Measurements from ENCODE around the gene GSN. TPM values are rescaled to one million over a fixed set of nuclear protein-coding genes. Genes with fewer than 3 reads are reported as not detected.

Gene GSN
- total and polyA plus RNA-seq, 2 of the 13 experiments (the other 11 are each of a cell fraction or from before 2014, with no cell fraction given) = 294 to 307 TPM

DNA sequence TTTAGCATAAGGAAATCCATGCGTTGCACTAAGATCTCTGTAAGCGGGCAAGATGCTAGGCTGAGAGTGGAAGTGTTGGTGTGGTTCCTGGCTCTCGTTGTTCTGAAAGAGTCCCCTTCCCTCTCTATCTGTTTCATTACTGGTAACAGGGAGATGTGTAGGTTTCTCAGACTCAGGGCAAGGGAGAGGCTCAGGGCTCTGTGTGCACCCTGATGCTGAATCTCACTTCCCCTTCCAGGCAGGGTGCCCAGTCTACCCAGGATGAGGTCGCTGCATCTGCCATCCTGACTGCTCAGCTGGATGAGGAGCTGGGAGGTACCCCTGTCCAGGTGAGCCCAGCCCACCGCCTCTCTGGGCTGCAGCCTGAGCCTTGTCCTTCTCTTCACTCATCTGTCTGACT lies 56.4 kb downstream of the GSN start:
- FAIRE-seq = no peak
- Histone ChIP-seq H3K4me3 (replicated peaks in 1 of 3; ENCODE audit: insufficient read depth in 1 of 3, low read depth in 2 of 3, low read length in 3 of 3) (no peak overlapping the region), H2AFZ (ENCODE audit: low read length) (no peak overlapping the region), H3K27me3 (ENCODE audit: control insufficient read depth in 1 of 2, insufficient read depth in 2 of 2, low read length in 2 of 2) (no peaks in the 10 kb centered on the region), H3K9me3 (ENCODE audit: low read length) (no peaks in the 10 kb centered on the region), H3K79me2 (ENCODE audit: insufficient read depth, low read length) (no peaks in the 10 kb centered on the region), H3K36me3 (replicated peaks in 1 of 2; ENCODE audit: control insufficient read depth in 1 of 2, insufficient read depth in 2 of 2, low read length in 2 of 2) (peaks cover 45 to 66% of the 10 kb centered on the region in 2 experiments), H3K27ac (ENCODE audit: extremely low read length, insufficient read depth, low read length) (peak overlapping the region; percentile 86), H3K4me1 (ENCODE audit: insufficient read depth, low read length) (peaks cover 66% of the 10 kb centered on the region), H4K20me1 (ENCODE audit: insufficient read depth, low read length) (no peaks in the 10 kb centered on the region; the same call in 1 of the 2 replicates), H3K9ac (ENCODE audit: insufficient read depth, low read depth, low read length) (no peak overlapping the region), H3K4me2 (ENCODE audit: low read depth, low read length) (no peak overlapping the region)
- no peak for ATAC-seq
- no peak for DNase-seq (ENCODE audit: low spot score)
- ChIA-PET POLR2A (no interaction called here), CTCF (ENCODE audit: low intra/inter-chr PET ratio, low total read pairs) (no interaction called here)
- TF ChIP-seq ZNF704 (CRISPR knock-in tag; IDR thresholded peaks at IDR 0.05; ENCODE audit: borderline replicate concordance) = no peak
- TF ChIP-seq, protein P1, sequence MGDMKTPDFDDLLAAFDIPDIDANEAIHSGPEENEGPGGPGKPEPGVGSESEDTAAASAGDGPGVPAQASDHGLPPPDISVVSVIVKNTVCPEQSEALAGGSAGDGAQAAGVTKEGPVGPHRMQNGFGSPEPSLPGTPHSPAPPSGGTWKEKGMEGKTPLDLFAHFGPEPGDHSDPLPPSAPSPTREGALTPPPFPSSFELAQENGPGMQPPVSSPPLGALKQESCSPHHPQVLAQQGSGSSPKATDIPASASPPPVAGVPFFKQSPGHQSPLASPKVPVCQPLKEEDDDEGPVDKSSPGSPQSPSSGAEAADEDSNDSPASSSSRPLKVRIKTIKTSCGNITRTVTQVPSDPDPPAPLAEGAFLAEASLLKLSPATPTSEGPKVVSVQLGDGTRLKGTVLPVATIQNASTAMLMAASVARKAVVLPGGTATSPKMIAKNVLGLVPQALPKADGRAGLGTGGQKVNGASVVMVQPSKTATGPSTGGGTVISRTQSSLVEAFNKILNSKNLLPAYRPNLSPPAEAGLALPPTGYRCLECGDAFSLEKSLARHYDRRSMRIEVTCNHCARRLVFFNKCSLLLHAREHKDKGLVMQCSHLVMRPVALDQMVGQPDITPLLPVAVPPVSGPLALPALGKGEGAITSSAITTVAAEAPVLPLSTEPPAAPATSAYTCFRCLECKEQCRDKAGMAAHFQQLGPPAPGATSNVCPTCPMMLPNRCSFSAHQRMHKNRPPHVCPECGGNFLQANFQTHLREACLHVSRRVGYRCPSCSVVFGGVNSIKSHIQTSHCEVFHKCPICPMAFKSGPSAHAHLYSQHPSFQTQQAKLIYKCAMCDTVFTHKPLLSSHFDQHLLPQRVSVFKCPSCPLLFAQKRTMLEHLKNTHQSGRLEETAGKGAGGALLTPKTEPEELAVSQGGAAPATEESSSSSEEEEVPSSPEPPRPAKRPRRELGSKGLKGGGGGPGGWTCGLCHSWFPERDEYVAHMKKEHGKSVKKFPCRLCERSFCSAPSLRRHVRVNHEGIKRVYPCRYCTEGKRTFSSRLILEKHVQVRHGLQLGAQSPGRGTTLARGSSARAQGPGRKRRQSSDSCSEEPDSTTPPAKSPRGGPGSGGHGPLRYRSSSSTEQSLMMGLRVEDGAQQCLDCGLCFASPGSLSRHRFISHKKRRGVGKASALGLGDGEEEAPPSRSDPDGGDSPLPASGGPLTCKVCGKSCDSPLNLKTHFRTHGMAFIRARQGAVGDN (CRISPR knock-in tag; IDR thresholded peaks at IDR 0.05) = peak; percentile 19; the same call in 1 of the 2 replicates
- BruUV-seq (replicated peaks) = no TSS peak
- intact Hi-C loops (cut with micrococcal nuclease; ENCODE audit: unreplicated experiment) = loop anchor here (5.0 kb wide), 1 partner anchor 37 kb away; no protein-coding TSS in a partner anchor
- 98% methylated on average over 5 of the region's 5 CpGs for WGBS (ENCODE audit: low lambda C conversion rate)
- in situ Hi-C loops (cut with HindIII; ENCODE audit: extremely low pct_ligation_motif_present, low pct_unique_long_range_greater_than_20kb) = loop anchor here (5.0 kb wide), 1 partner anchor 48 kb away; the partner anchor contains the start of gene STOM

Measured in HepG2 (cell line).